Activated naive CD8-positive, alpha-beta T cell treated with anti-CD3 and anti-CD28 coated beads, Interleukin-2, amount 50 U/mL, for 24 hours (primary cell): ENCODE data around the gene RNF10.
"Not testable (repeated sequence)": the region's sequence is repeated elsewhere in the genome, so short reads cannot be mapped to it uniquely, and the experiment has no call there.

Experiments used
- ATAC-seq: fragments of 150-1000 bp; cut with Tn5 transposase; one replicate; pipeline ENCODE4 v1.10.0; 2021
- DNase-seq: peaks from one replicate; pipeline ENCODE4 v3.0.0; 2021
- H3K27ac Mint-ChIP-seq: one replicate; pipeline ENCODE4 v1.8.0; 2021; ENCODE audit warnings: mild to moderate bottlenecking, mixed read lengths
- H3K27me3 Mint-ChIP-seq: one replicate; pipeline ENCODE4 v1.8.0; 2021; ENCODE audit warnings: mixed read lengths
- H3K36me3 Mint-ChIP-seq: one replicate; pipeline ENCODE4 v1.8.0; 2021; ENCODE audit warnings: low read depth, mixed read lengths
- H3K4me1 Mint-ChIP-seq: one replicate; pipeline ENCODE4 v1.8.0; 2021; ENCODE audit warnings: mixed read lengths
- H3K4me3 Mint-ChIP-seq: one replicate; pipeline ENCODE4 v1.8.0; 2021; ENCODE audit warnings: mild to moderate bottlenecking, moderate library complexity, mixed read lengths
- H3K9me3 Mint-ChIP-seq: one replicate; pipeline ENCODE4 v1.8.0; 2021; ENCODE audit warnings: mixed read lengths

Gene RNF10

DNA sequence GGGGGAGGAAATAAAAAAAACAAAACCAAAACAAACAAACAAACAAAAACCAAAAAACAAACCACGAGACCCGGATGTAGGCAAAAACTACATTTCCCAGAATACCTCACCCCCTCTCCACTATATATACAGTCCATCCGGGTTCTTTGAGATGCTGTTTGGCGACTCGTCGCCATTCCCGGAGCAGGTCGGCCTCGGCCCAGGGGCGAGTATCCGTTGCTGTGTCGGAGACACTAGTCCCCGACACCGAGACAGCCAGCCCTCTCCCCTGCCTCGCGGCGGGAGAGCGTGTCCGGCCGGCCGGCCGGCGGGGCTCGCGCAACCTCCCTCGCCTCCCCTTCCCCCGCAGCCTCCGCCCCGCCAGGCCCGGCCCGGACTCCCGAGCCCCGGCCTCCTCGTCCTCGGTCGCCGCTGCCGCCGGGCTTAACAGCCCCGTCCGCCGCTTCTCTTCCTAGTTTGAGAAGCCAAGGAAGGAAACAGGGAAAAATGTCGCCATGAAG is at the start of gene RNF10:
TSS of gene RNF10 (plus strand) at position 154 of the 500 bp plus-strand sequence. CDS start 456 bp downstream, outside the sequence.
- peak within 1 kb of the TSS; percentile 91 for H3K27ac Mint-ChIP-seq
- H3K9me3 Mint-ChIP-seq = no peaks in the 10 kb centered on the region
- no peaks in the 10 kb centered on the region for H3K27me3 Mint-ChIP-seq
- peak within 1 kb of the TSS; percentile 92 for H3K4me3 Mint-ChIP-seq
- peaks cover 48% of the 10 kb centered on the region for H3K4me1 Mint-ChIP-seq
- DNase-seq = peak; percentile 69
- H3K36me3 Mint-ChIP-seq = peaks cover 30% of the 10 kb centered on the region
- ATAC-seq = peak; percentile 74

DNA sequence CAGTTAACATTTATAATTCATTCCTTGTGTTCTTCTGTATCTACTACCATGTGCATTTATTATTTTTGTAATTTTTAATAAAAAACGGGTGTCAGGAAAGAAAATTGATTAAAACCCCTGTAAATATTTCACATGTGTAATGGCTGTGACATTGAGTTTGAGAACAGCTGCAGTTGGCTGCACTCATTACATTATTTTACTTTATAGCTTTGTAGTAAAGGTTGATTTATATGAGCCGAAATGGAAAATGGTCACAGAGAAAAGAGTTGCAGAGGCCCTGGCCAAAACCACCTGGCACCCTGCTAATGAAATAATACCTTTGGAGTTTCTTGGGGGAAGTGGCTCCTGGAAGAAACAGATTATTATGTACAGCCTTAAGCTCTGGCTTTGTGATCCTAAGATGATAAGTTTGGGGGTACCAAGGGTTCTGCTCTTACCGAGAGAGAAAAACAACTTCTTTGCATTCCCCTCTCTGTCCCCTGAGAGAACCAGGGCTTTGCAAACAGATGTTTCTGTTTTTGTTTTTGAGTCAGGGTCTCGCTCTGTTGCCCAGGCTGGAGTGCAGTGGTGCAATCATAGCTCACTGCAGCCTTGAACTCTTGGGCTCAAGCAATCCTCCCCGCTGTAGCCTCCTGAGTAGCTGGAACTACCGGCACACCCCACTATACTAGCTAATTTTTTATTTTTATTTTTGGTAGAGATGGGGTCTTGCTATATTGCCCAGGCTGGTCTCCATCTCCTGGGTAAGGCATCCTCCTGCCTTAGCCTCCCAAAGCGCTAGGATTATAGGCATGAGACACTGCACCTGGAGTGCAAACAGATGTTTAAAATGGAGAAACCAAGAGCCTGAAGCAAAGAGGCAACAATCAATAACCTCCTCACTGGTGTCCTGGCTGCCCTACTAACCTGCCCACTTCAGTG is 47.9 kb upstream of the RNF10 start:
- Mint-ChIP-seq H3K9me3 (no peaks in the 10 kb centered on the region), H3K27me3 (no peaks in the 10 kb centered on the region), H3K36me3 (no peaks in the 10 kb centered on the region), H3K4me3 (no peak overlapping the region), H3K27ac (no peak overlapping the region), H3K4me1 (peaks cover 5% of the 10 kb centered on the region)
- ATAC-seq (no peak), DNase-seq (no peak)

DNA sequence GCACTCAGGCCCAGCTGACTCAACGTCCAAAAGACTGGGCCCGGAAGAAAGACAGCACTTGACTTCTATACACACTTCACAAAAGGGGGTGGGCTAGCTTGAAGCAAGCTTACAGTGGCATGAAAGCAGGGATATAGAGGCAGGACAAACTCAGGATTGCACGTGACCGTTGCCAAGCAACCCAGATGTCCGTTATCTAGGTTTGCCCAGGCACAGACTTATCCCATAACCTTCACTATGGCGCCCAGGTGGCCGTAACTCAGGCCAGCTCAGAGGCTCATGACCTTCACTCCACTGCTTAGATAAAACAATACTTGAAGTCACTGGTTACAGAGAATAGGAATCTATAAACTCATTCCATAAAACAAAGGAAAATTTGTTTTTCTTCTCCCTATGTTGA is 46.6 kb upstream of the RNF10 start:
- H3K27me3 Mint-ChIP-seq, H3K27ac Mint-ChIP-seq, H3K4me1 Mint-ChIP-seq, H3K9me3 Mint-ChIP-seq, H3K36me3 Mint-ChIP-seq, ATAC-seq, H3K4me3 Mint-ChIP-seq, DNase-seq: not testable (repeated sequence)

DNA sequence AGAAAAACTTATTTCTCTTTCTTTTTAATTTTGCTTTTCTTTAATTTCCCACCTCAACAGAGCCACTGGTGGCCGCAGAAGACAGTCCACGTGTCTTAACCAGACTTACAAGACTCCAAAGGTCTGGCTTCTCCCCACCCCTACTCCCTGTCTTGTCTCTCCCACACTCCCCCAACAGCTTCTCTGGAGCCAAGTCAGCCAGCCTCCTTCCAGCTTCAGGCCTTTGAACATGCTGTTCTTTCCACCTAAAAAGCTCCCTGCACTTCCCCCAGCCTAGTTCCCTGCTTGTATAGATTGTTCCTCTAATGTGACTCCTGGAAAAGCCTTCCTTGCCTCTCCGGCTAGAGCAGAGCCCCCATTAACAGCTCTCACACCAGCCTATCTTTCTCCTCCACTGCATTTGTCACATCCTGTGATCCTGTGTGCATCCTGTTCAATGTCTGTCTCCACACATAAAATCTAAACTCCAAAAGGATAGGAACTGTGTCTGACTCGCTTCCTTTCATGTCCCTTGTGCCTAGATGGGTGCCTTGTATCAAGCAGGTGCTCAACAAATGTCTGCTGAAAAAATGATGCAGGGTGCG is 46.0 kb upstream of the RNF10 start:
- DNase-seq (no peak), ATAC-seq (no peak)
- Mint-ChIP-seq H3K4me1 (no peaks in the 10 kb centered on the region), H3K4me3 (no peak overlapping the region), H3K27me3 (no peaks in the 10 kb centered on the region), H3K9me3 (no peaks in the 10 kb centered on the region), H3K36me3 (no peaks in the 10 kb centered on the region), H3K27ac (no peak overlapping the region)

DNA sequence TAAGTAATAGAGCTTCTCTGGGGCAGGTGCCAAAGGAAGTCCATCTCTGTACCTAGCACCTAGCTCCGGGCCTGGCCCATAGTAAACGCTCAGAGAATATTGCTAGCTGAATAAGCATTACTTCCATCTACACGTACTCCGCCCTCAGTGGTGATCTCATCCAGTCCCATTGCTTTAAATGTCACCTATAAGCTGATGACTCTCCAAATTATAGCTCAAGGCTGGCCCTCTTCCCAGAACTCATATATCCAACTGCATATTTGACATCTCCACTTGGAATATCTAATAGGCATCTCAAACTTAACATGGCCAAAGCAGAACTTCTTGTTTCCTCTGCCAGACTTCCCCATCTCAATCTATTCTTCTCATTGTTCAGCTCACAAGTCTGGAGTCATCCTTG is 45.1 kb upstream of the RNF10 start:
- Mint-ChIP-seq H3K36me3 (no peaks in the 10 kb centered on the region), H3K9me3 (no peaks in the 10 kb centered on the region), H3K4me3 (no peak overlapping the region), H3K27me3 (no peaks in the 10 kb centered on the region), H3K27ac (no peak overlapping the region), H3K4me1 (no peaks in the 10 kb centered on the region)
- no peak for ATAC-seq
- DNase-seq = no peak

DNA sequence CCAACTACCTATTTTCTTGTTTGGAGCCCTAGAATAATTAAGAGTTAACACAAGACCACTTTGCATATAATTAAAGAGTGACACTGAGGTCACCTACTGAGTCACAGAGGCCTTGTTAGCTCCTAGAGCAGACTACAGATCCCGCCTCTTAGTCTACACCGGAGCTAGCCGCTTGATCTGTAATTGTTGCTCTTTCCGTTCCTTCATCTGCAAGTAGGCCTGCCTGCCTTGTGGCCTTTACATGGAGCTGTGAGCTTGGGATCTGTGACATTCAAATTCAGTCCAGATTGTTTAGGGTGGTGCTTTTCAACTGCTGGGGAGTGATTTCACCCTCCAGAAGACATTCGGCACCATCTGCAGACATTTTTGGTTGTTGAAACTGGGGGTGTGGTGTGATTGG is 43.8 kb upstream of the RNF10 start:
- Mint-ChIP-seq H3K27me3 (no peaks in the 10 kb centered on the region), H3K9me3 (no peaks in the 10 kb centered on the region), H3K4me3 (no peak overlapping the region), H3K36me3 (no peaks in the 10 kb centered on the region), H3K27ac (no peak overlapping the region), H3K4me1 (peaks cover 7% of the 10 kb centered on the region)
- ATAC-seq (no peak), DNase-seq (no peak)

DNA sequence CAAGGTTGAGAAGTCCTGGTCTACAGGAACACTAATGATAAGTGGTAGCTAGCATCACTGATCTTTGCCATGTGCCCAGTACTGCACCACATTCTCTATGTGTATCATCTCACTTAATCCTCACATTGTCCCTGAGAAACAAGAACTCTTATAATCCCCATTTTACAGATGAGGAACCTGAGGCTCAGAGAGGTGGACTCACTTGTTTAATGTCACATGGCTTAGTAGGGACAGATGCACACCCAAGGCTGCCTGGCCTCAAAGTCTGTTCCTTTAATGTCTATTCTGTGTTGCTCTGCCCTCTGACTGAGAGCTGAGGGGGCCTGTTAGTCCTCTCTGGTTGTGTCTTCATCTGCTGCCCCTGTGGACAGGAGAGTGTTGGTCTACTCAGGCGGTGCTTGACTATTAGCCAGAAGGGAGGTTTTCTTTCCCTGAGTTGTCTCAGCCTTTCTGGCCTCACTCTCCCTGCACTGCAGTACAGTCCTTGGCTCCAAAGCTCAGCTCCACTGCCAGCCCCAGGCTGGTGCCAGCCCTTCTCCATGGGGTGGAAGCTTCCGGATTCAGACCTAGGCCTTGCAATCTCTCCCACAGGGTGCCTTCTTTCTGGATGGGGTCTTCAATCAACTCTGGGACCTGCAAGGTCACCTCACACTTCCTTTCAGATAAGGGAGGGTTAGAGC is 43.2 kb upstream of the RNF10 start:
- peaks cover 2% of the 10 kb centered on the region for H3K27me3 Mint-ChIP-seq
- H3K27ac Mint-ChIP-seq = no peak overlapping the region
- H3K9me3 Mint-ChIP-seq = no peaks in the 10 kb centered on the region
- DNase-seq = no peak
- ATAC-seq = no peak
- no peak overlapping the region for H3K4me3 Mint-ChIP-seq
- no peaks in the 10 kb centered on the region for H3K36me3 Mint-ChIP-seq
- H3K4me1 Mint-ChIP-seq = peaks cover 11% of the 10 kb centered on the region

DNA sequence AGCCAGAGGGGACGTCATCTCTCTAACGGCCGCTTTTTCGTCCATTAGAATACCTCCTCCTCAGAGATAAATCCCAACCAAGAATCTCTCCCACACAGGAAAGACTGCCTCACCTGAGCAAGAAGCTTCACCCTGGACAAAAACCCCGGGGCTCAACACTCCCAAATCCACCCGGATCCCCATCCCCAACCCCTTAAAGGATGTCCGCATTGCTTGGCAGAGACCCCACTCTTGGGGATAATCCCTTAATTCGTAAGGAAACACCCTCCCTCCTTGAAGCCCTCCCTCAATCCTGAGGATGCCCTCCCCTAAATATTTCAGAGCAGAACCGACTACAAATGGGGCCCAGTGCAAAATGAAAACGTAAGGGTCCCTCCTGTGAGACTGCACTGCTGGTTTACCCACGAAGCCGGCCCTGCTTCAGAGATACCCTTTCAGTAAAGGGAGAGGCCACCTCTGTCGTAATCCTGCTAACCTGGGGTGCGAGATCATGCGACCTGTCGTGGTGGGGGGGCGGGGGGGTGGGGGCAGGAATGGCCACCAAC is 38.9 kb upstream of the RNF10 start:
- H3K27ac Mint-ChIP-seq = peak overlapping the region; percentile 94
- H3K9me3 Mint-ChIP-seq = no peaks in the 10 kb centered on the region
- H3K36me3 Mint-ChIP-seq = peaks cover 27% of the 10 kb centered on the region
- peak overlapping the region; percentile 96 for H3K4me3 Mint-ChIP-seq
- peaks cover 2% of the 10 kb centered on the region for H3K27me3 Mint-ChIP-seq
- DNase-seq (peak; percentile 10), ATAC-seq (peak; percentile 4)
- H3K4me1 Mint-ChIP-seq = peaks cover 24% of the 10 kb centered on the region

DNA sequence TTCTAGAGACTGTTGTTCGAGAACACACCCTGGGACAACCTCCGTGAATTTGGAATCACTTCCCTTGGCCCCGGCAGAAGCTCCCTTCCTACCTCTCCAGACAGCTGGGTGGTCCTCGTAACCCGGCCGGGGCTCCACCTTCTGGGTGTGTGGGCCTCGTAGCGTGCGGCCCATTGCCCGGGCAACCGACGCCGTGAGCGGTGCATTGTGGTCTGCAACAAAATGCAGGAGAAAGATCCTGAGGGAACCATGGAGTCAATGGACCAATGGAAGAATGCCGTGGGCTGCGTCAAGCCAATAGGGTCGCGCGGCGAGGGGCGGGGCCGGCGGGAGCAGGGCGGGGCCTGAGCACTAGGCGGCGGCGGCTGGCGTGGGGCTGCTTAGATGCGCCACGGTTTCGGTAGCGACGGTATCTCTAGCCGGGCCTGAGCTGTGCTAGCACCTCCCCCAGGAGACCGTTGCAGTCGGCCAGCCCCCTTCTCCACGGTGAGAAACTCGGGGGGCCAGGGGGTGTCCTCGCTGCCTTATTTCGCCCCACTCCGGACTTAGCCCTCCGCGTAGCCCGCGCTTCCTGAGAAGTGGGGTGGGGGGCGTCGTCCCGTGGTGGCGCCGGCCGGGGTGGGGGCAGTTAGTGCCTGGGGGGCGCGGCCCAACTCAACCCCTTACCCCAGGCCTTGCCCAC is 38.3 kb upstream of the RNF10 start, which contains the start of gene DYNLL1:
TSS of gene DYNLL1 (plus strand) at position 383 of the 682 bp plus-strand sequence. CDS start 309 bp downstream, outside the sequence.
- Mint-ChIP-seq H3K36me3 (peaks cover 29% of the 10 kb centered on the region), H3K27me3 (peaks cover 2% of the 10 kb centered on the region), H3K9me3 (no peaks in the 10 kb centered on the region), H3K27ac (peak within 1 kb of the TSS; percentile 94), H3K4me1 (peaks cover 24% of the 10 kb centered on the region), H3K4me3 (peak within 1 kb of the TSS; percentile 96)
- peak; percentile 99 for DNase-seq
- peak; percentile 97 for ATAC-seq

DNA sequence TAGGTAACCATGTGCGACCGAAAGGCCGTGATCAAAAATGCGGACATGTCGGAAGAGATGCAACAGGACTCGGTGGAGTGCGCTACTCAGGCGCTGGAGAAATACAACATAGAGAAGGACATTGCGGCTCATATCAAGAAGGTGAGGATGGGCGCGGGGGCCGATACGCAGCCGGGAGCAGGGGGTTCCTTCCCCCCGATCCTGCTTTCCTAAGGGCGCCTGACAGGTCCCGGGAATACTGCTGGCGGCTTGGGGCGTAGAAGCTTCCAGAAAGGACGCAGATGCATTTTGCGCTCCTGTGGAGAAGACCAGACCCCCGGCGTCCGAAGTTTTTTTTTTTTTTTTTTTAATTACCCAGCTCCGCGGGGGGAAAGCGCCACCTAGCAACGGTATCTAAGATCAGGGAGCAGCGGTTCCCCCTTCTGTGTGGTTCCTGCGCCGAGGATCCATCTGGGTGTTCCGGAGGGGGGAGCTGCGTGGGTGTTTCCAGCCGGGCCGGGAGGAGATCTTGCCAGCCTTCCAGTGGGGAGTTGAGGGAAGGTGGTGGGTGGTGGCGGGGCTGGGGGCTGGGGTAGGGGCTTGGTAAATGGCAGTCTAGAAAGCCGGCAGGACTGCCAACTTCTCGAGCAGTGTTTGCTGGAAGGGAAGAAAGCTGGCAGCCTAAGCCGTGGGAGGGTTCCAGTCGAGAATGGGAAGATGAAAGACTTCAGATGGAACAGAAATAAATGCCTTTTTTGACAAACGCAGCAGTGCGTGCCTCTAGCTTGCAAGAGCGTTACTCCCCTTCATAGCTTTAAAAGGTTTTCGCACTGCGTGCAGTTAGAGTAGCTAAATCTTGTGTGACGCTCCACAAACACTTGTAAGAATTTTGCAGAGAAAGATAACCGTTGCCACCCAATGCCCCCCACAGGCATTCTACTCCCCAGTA is 37.5 kb upstream of the RNF10 start:
- Mint-ChIP-seq H3K9me3 (no peaks in the 10 kb centered on the region), H3K36me3 (peaks cover 29% of the 10 kb centered on the region), H3K27ac (peak overlapping the region; percentile 94), H3K4me1 (peaks cover 24% of the 10 kb centered on the region), H3K27me3 (peaks cover 2% of the 10 kb centered on the region), H3K4me3 (peak overlapping the region; percentile 96)
- ATAC-seq (peak; percentile 20), DNase-seq (peak; percentile 60)

DNA sequence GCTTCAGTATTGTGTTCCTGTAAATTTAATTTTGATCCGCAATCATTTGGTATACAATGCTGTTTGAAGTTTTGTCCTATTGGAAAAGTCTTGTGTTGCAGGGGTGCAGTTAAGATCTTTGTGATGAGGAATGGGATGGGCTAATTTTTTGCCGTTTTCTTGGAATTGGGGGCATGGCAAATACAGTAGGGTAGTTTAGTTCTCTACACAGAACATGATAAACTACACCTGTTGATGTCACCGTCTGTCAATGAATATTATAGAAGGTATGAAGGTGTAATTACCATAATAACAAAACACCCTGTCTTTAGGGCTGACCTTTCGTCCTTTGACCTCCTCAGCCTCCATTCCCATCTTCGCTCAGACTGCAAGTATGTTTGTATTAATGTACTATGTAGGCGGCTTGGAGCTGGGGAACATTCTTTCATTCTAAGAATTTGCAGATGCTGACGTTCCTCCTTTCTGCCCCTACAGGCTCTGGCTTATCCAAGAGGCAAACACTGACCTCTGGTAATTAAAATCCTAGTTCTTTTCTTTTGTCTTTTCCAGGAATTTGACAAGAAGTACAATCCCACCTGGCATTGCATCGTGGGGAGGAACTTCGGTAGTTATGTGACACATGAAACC is 36.5 kb upstream of the RNF10 start:
- DNase-seq (no peak), ATAC-seq (no peak)
- Mint-ChIP-seq H3K4me3 (peak overlapping the region; percentile 96), H3K36me3 (peaks cover 30% of the 10 kb centered on the region), H3K27me3 (peaks cover 2% of the 10 kb centered on the region), H3K4me1 (peaks cover 24% of the 10 kb centered on the region), H3K9me3 (no peaks in the 10 kb centered on the region), H3K27ac (peak overlapping the region; percentile 94)

DNA sequence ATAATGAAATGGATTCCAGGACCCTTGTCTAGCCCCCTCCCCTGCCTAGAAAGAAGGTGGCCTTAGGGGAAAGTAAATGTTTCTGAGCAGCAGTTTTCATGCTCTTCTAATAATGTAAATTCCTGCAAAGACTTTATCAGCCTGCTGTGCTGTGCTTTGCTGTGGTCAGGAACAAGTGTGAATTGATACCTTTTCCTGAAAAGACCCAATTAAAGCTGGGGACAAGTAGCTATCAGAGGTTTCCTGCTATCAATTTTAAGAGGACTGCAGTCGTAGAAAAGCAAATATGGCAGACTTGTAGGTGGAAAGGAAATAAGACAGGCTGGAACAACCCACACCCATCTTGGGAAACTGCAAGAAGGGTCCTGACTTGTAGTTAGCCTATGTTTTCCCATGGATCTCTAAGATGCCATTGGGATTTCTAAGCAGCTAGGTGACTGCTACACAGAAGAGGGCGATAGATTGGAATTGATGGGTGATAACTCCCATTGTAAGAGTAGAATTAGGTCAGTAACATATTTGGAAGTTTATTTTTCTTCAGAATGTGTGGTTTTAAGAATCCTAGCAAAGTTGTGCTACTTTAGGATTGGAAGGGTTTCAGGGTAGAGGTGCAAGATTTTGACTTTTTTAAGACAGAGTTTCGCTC is 35.2 kb upstream of the RNF10 start:
- Mint-ChIP-seq H3K9me3 (no peaks in the 10 kb centered on the region), H3K27me3 (peaks cover 2% of the 10 kb centered on the region), H3K27ac (no peak overlapping the region)

More for the DNA sequence above, 35.2 kb upstream of the RNF10 start:
- peaks cover 24% of the 10 kb centered on the region for H3K4me1 Mint-ChIP-seq
- peaks cover 40% of the 10 kb centered on the region for H3K36me3 Mint-ChIP-seq
- no peak for DNase-seq
- H3K4me3 Mint-ChIP-seq = no peak overlapping the region
- ATAC-seq = no peak
